GM12878 (cell line): Measurements from ENCODE around the gene BTBD9. TPM values are rescaled to one million over a fixed set of nuclear protein-coding genes. Genes with fewer than 3 reads are reported as not detected.

ENCODE experiments used
- ATAC-seq: fragments of 200-7000 bp; cut with Tn5 transposase; 3 replicates; pipeline ENCODE4 v1.9.1; 2020; ENCODE audit warnings: mild to moderate bottlenecking, moderate library complexity
- BruUV-seq: library from RNA; stranded (reverse); fragments of 400-500 nt; replicated peaks from 2 replicates; lab custom pipeline; 2021; lab: Mats Ljungman, UMichigan
- CTCF ChIA-PET: fragments of 300-600 bp; sonication (Branson Sonifier 250); formaldehyde crosslinking; extraction: SDS; loops from one replicate; lab custom pipeline; 2021; ENCODE audit warnings: inconsistent platforms; lab: Yijun Ruan, JAX
- POLR2A ChIA-PET: fragments of 350-600 bp; formaldehyde crosslinking; extraction: SDS; loops from one replicate; lab custom pipeline; 2021; ENCODE audit warnings: inconsistent platforms; lab: Charles Lee
- RAD21 ChIA-PET: fragments of 300-600 bp; sonication (Branson Sonifier 250); formaldehyde crosslinking; loops from one replicate; lab custom pipeline; 2023; ENCODE audit warnings: antibody characterized with exemption; ENCODE audit not compliant: unreplicated experiment; lab: Charles Lee
- SMC1A ChIA-PET: fragments of 300-600 bp; sonication (Branson Sonifier 250); formaldehyde crosslinking; loops from one replicate; lab custom pipeline; 2023; ENCODE audit not compliant: unreplicated experiment, uncharacterized antibody; lab: Charles Lee
- DNase-seq: peaks from one replicate; pipeline ENCODE4 v3.0.0-alpha.2; 2011; ENCODE audit warnings: low read depth, low spot score
- FAIRE-seq: peaks from 3 replicates; lab custom pipeline; 2011; peaks lifted over from hg19 to GRCh38; lab: Jason Lieb, UNC
- H2AFZ ChIP-seq: 2 replicates; pipeline ENCODE4 v1.6.0; 2011; ENCODE audit warnings: low read depth, low read length, control low read depth; ENCODE audit not compliant: control insufficient read depth
- H3K27ac ChIP-seq: 2 replicates; pipeline ENCODE4 v1.5.1; 2011; ENCODE audit warnings: control low read depth; ENCODE audit not compliant: control insufficient read depth, insufficient read depth
- H3K27me3 ChIP-seq, 2 experiments: replicated peaks in 1 of 2; 2 replicates each; pipeline versions ENCODE4 v1.6.0 to v1.6.1; 2011; ENCODE audit warnings: low read length in 1 of 2; ENCODE audit not compliant: control insufficient read depth in 2 of 2, insufficient read depth in 2 of 2
- H3K36me3 ChIP-seq, 2 experiments: 2 replicates each; pipeline ENCODE4 v1.5.1; 2011; ENCODE audit warnings: low read length in 1 of 2; ENCODE audit not compliant: control insufficient read depth in 2 of 2, insufficient read depth in 2 of 2
- H3K4me1 ChIP-seq: 2 replicates; pipeline ENCODE4 v1.6.1; 2011; ENCODE audit warnings: mild to moderate bottlenecking, low read length, moderate library complexity, mixed read lengths; ENCODE audit not compliant: control insufficient read depth, insufficient read depth
- H3K4me2 ChIP-seq: 2 replicates; pipeline ENCODE4 v1.6.0; 2011; ENCODE audit warnings: control low read depth; ENCODE audit not compliant: control insufficient read depth, insufficient read depth
- H3K4me3 ChIP-seq: fragments of 200-600 bp; sonication (generic); 2 replicates; pipeline ENCODE4 v1.5.1; 2016
- H3K79me2 ChIP-seq: 2 replicates; pipeline ENCODE4 v1.6.0; 2011; ENCODE audit warnings: low read length; ENCODE audit not compliant: control insufficient read depth, insufficient read depth
- H3K9ac ChIP-seq: 2 replicates; pipeline ENCODE4 v1.8.0; 2011; ENCODE audit warnings: low read length, control low read depth, mixed read lengths; ENCODE audit not compliant: control insufficient read depth, insufficient read depth
- H3K9me3 ChIP-seq: replicated peaks from 3 replicates; pipeline ENCODE4 v1.5.1; 2011; ENCODE audit warnings: mild to moderate bottlenecking, low read length; ENCODE audit not compliant: control insufficient read depth, insufficient read depth
- H4K20me1 ChIP-seq: 2 replicates; pipeline ENCODE4 v1.6.0; 2011; ENCODE audit not compliant: control insufficient read depth, insufficient read depth
- BCLAF1 ChIP-seq: fragments of 450-650 bp; IDR thresholded peaks from 2 replicates; pipeline ENCODE4 v1.6.1; 2017; ENCODE audit warnings: antibody characterized with exemption, mild to moderate bottlenecking, moderate library complexity
- EED ChIP-seq: sonication (generic); IDR thresholded peaks from 2 replicates; pipeline ENCODE4 v1.6.1; 2016; ENCODE audit warnings: antibody characterized with exemption, low read depth
- ETV6 ChIP-seq, 2 experiments: fragments of 450-650 bp in 1 of 2; IDR thresholded peaks in 1 of 2; conservative IDR thresholded peaks in 1 of 2; 2 replicates each; pipeline ENCODE4 v1.6.1; 2014; ENCODE audit warnings: antibody characterized with exemption in 1 of 2, borderline replicate concordance in 1 of 2, low read depth in 1 of 2, mild to moderate bottlenecking in 1 of 2, moderate library complexity in 1 of 2
- IRF3 ChIP-seq: fragments of 450-650 bp; IDR thresholded peaks from 2 replicates; pipeline ENCODE4 v1.6.1; 2014; ENCODE audit warnings: mild to moderate bottlenecking
- JUNB ChIP-seq: IDR thresholded peaks from 2 replicates; pipeline ENCODE4 v1.6.1; 2016; ENCODE audit warnings: antibody characterized with exemption, mild to moderate bottlenecking
- NFIC ChIP-seq: IDR thresholded peaks from 2 replicates; pipeline ENCODE4 v1.6.1; 2012; ENCODE audit warnings: low read depth, mild to moderate bottlenecking, inconsistent platforms, low read length, moderate library complexity
- NFYB ChIP-seq: IDR thresholded peaks from 2 replicates; pipeline ENCODE4 v1.6.1; 2011; ENCODE audit warnings: low read depth, mild to moderate bottlenecking, low read length, improper control_type of control experiment, moderate library complexity; ENCODE audit not compliant: insufficient read depth
- NR2F1 ChIP-seq: fragments of 450-650 bp; conservative IDR thresholded peaks from 2 replicates; pipeline ENCODE4 v1.6.1; 2017; ENCODE audit warnings: mild to moderate bottlenecking
- PRDM15 ChIP-seq: fragments of 450-650 bp; formaldehyde crosslinking; IDR thresholded peaks from 2 replicates; pipeline ENCODE4 v1.4.0; 2020; ENCODE audit warnings: mild to moderate bottlenecking, moderate library complexity
- RAD21 ChIP-seq: IDR thresholded peaks from 2 replicates; pipeline ENCODE4 v1.6.1; 2011; ENCODE audit warnings: mild to moderate bottlenecking, low read depth, low read length, moderate library complexity; ENCODE audit not compliant: insufficient read depth
- TCF12 ChIP-seq: IDR thresholded peaks from 2 replicates; pipeline ENCODE4 v1.6.1; 2011; ENCODE audit warnings: low read depth, mild to moderate bottlenecking, low read length
- WGBS: methylation state at CpG from one replicate; pipeline ENCODE4 v1.1.6; 2016; ENCODE audit warnings: low lambda C conversion rate; ENCODE audit not compliant: insufficient replicate concordance, insufficient coverage; ENCODE audit errors: missing lambda C conversion rate; 5-methylcytosine and 5-hydroxymethylcytosine counted together
- in situ Hi-C: fragments of 300-500 bp; cut with MboI; formaldehyde crosslinking; loops from 9 replicates; pipeline ENCODE4 v1.14.3; 2018; ENCODE audit warnings: mixed read lengths
- intact Hi-C: fragments of 100-400 bp; cut with micrococcal nuclease; formaldehyde crosslinking; loops from one replicate; pipeline ENCODE4 v1.14.2; 2022; ENCODE audit not compliant: unreplicated experiment
- polyA plus RNA-seq, 11 experiments: library from polyadenylated mRNA; depleted of rRNA in 4 of 11; unstranded in 6 of 11; stranded (reverse) in 5 of 11; fragments of >200 nt; fragmentation: Nextera tagmentation in 4 of 11; fragmentation: Illumina TruSeq in 1 of 11; extraction: Ambion mirVana in 4 of 11; extraction: Trizol in 1 of 11; gene quantifications; 1 replicate in 1 of 11; 2 replicates in 10 of 11; pipeline versions ENCODE4 v1.2.1 to v1.2.3, GENCODE V29; 2011 to 2016; ENCODE audit warnings: inconsistent platforms in 2 of 11, missing spikeins in 2 of 11, low read depth in 1 of 11
- total RNA-seq, 4 experiments: library from RNA; depleted of rRNA in 3 of 4; stranded (reverse); fragments of >200 nt in 3 of 4; fragmentation: Illumina TruSeq in 1 of 4; extraction: Trizol in 1 of 4; gene quantifications; 2 replicates each; pipeline versions ENCODE4 v1.2.1 to v1.2.3, GENCODE V29; 2013 to 2021

Gene BTBD9
- total and polyA plus RNA-seq, 10 of the 15 experiments (the other 5 are each of a cell fraction or from before 2014, with no cell fraction given), result 0.22 to 8.6 (median 4.6) TPM

GRCh38 chr6:38218235-38218634, 421.5 kb downstream of the BTBD9 start:
- H3K36me3 ChIP-seq, result no peaks in the 10 kb centered on the region
- DNase-seq, result no peak
- in situ Hi-C loops, result no loop called here
- TF ChIP-seq NFIC (no peak), PRDM15 (CRISPR knock-in tag) (no peak), IRF3 (no peak), NFYB (no peak), EED (no peak), ETV6 (conservative IDR thresholded peaks at IDR 0.05 in 1 of 2, IDR thresholded peaks at IDR 0.05 in 1 of 2; ENCODE audit: borderline replicate concordance in 1 of 2, low read depth in 1 of 2) (no peak), BCLAF1 (no peak), JUNB (no peak), NR2F1 (no peak), TCF12 (no peak), RAD21 (no peak)
- TF ChIP-seq, all 136 proteins: peak for 0
- Histone ChIP-seq H4K20me1 (no peaks in the 10 kb centered on the region), H3K4me2 (no peak overlapping the region), H3K79me2 (no peaks in the 10 kb centered on the region), H3K27ac (no peak overlapping the region), H3K4me1 (peaks cover 6% of the 10 kb centered on the region; the same call in 1 of the 2 replicates), H2AFZ (no peak overlapping the region), H3K9me3 (no peaks in the 10 kb centered on the region), H3K4me3 (no peak overlapping the region), H3K9ac (no peak overlapping the region), H3K27me3 (no peaks in the 10 kb centered on the region)
- intact Hi-C loops, result no loop called here
- RAD21 ChIA-PET, result no interaction called here
- ATAC-seq (no peak), FAIRE-seq (no peak)
- SMC1A ChIA-PET, result no interaction called here
- CTCF ChIA-PET, result interaction anchor here (1.0 kb wide), 1 partner anchor 276 kb away, joined by 4 read pairs; no protein-coding TSS in a partner anchor
- POLR2A ChIA-PET, result no interaction called here
- no TSS peak for BruUV-seq
- WGBS, result 96% methylated on average over 1 of the region's 1 CpG
